ENCODE data around the gene CMA1.

- no peak for TF ChIP-seq POLR2AphosphoS5 (IDR thresholded peaks at IDR 0.05; ENCODE audit: low read depth, low read length)
- no peak for TF ChIP-seq CTCF (IDR thresholded peaks at IDR 0.05)
- TF ChIP-seq SIN3A (IDR thresholded peaks at IDR 0.05; ENCODE audit: borderline replicate concordance, insufficient read depth, low read depth, low read length): no peak
- no peak for TF ChIP-seq REST (IDR thresholded peaks at IDR 0.05; ENCODE audit: insufficient read depth in 1 of 2, low read depth in 2 of 2, low read length in 1 of 2)
- TF ChIP-seq TCF7L2 (IDR thresholded peaks at IDR 0.05; ENCODE audit: low read depth, low read length): no peak
Measured at GRCh38 chr14:24506443-24506842, 1.6 kb downstream of the CMA1 start.
